GM18498 (cell line): ENCODE results near the gene ELAVL2.

Experiments
- ATAC-seq: cut with Tn5 transposase; IDR thresholded peaks from one replicate; pipeline ENCODE4 v1.9.1; 2021; ENCODE audit warnings: mild to moderate bottlenecking, moderate library complexity; ENCODE audit not compliant: unreplicated experiment

The ELAVL2 gene

GRCh38 chr9:23665051-23665450 lies 161.0 kb downstream of the ELAVL2 start:
- ATAC-seq = no peak

DNA sequence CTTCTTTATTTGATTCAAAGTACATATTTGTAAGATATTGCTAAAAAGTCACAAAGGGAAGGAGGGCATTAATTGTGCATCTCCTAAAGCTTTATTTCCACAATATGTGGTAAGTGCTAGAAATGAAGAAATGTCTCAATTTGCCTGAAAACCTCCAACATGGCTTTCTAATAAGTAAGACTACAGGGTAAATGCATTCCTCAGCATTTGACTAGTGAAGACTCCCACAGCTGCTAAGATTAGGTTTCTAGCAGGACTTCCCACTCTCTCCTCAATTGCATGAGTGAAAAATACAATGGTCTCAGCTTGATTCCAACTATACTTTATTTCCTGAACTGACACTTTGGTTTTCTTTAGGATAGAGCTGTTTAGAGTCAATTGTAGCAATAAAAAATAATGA lies 162.1 kb downstream of the ELAVL2 start:
- no peak for ATAC-seq

DNA sequence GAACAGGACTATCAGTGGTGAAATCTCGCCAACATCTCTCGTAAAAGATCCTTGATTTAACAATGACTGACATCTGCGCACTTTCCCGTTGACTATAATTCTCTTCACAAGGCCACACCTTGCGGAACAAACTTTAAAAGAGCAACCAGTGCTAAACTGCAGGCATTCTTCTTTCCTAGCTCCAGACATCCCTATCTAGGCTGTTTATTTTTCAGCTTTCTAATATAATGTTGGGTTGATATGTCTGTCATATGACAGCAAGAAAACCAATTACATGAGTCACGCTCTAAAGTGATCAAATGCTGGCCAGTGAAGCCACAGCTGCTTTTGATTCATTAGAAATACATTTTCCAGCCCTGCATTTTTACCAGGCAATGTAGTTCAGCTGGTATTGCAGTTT lies 162.5 kb downstream of the ELAVL2 start:
- no peak for ATAC-seq

- ATAC-seq = no peak
Measured at GRCh38 chr9:23663125-23663524, 162.9 kb downstream of the ELAVL2 start.

DNA sequence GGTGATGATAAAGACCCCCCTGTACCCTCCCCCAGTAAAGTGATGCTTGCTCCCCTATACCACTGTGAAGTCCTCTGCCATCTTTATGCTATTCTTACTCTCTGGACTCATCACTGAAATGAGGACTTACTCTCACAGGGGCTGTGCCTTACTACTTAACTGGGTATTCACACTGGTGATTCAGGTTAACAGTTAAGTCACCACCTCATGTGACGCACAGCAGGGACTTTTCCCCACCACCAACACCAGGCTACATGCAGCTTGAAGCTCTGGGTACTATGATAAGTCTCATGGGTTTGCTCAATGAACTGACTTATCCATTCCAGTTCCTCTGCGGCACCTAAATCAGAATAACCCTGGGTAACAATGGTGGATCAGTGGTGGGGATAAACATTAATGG lies 163.7 kb downstream of the ELAVL2 start:
- ATAC-seq = no peak

DNA sequence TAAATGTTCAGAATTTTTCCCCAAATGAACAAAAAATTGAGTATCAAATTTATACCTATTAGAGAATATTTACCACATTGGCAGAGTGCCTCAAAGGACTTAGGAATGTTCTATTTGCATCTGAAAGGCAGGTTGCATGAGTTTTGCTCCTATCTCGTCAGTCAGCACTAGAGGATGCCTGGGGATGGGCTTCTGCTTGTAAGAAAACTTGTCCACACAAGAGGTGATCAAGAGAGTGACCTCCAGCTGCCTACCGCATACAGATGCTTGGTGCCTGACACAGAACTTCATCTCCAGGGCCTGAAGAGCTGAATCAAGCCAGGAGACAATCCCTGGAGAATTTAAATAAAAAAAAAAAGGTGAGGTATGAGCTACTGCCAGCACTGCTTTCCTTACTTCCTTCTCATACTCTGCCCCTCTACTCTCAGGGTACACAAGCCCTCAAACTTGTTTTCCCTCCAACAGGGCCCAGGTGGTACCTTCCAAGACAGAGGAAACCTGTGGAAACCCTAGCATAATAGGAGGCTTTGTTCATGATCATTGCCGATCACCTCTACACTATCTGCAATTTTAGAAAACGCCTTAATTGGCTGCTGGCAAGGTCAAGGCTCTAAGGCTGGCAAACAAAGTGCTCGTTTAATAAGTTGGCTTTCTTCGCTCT lies 166.6 kb downstream of the ELAVL2 start:
- ATAC-seq = no peak

GRCh38 chr9:23658376-23659258 lies 167.4 kb downstream of the ELAVL2 start:
- no peak for ATAC-seq

GRCh38 chr9:23651051-23651450 lies 175.0 kb downstream of the ELAVL2 start:
- ATAC-seq = no peak

DNA sequence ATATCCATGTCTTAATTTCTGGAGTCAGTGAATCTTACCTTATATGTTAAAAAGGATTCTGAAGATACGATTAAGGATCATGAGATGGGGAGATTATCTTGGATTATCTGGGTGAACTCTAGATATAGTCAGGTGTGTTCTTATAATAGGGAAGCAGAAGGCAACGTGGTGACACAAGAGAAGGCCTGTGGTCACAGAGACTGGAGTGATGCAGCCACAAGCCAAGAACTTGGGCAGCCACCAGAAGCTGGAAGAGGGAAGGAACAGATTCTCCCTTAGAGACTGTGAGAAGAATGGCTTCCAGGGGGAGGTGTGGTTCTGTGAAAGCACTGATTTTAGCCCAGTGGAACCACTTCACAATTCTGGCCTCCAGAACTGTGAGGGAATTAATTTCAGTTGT lies 177.4 kb downstream of the ELAVL2 start:
- no peak for ATAC-seq

DNA sequence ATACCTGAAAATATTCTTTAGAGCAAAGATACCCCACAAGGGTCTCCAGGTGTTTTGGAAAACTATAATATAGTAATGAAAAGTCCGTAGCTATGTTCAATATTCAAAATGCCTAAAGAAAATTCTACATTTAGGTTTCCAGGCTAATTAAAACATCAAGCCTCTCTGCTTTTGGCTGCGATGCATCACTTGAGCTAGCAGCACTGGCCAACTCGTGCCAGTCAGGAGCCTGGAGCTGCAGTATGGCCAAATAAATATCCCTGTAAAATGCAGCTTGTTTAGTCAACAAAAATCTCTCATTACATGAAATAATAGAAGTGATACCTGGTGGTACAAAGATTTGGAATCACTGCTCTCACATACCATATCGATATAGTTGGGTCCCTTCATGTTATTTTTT lies 181.1 kb downstream of the ELAVL2 start:
- ATAC-seq = no peak

- no peak for ATAC-seq
Measured at GRCh38 chr9:23644326-23644725, 181.7 kb downstream of the ELAVL2 start.

- ATAC-seq = no peak
Measured at GRCh38 chr9:23643656-23644258, 182.3 kb downstream of the ELAVL2 start.
